ENCODE data around the gene PRAMEF9.
"Not testable (repeated sequence)": the region's sequence is repeated elsewhere in the genome, so short reads cannot be mapped to it uniquely, and the experiment has no call there.

GRCh38 chr1:13208712-13209111, 37.1 kb downstream of the PRAMEF9 start:
- TF ChIP-seq CTCF (IDR thresholded peaks at IDR 0.05; ENCODE audit: low read depth, low read length); POLR2A (IDR thresholded peaks at IDR 0.05; ENCODE audit: extremely low read depth, insufficient read length): not testable (repeated sequence)
